Esophagus squamous epithelium (tissue), 4 donors: ENCODE measurements around the gene ETFDH.

Source experiments
- POLR2A ChIP-seq, 4 donors: fragments of 450-650 bp; IDR thresholded peaks; one replicate each; pipeline ENCODE4 v1.6.1; 2017; ENCODE audit warnings: antibody characterized with exemption in 4 of 4, mild to moderate bottlenecking in 4 of 4, moderate library complexity in 3 of 4
- TF ChIP-seq, protein P1 (sequence below), 6 experiments: fragments of 450-650 bp in 4 of 6; fragments of 200-600 bp in 2 of 6; sonication (generic) in 2 of 6; IDR thresholded peaks; one replicate each; pipeline ENCODE4 v1.5.1; 2016 to 2019; ENCODE audit warnings: antibody characterized with exemption in 6 of 6, mild to moderate bottlenecking in 4 of 6, moderate library complexity in 4 of 6

GRCh38 chr4:158666892-158667291, 5.2 kb upstream of the ETFDH start:
- no peak for TF ChIP-seq POLR2A (IDR thresholded peaks at IDR 0.05)
- TF ChIP-seq, protein P1, sequence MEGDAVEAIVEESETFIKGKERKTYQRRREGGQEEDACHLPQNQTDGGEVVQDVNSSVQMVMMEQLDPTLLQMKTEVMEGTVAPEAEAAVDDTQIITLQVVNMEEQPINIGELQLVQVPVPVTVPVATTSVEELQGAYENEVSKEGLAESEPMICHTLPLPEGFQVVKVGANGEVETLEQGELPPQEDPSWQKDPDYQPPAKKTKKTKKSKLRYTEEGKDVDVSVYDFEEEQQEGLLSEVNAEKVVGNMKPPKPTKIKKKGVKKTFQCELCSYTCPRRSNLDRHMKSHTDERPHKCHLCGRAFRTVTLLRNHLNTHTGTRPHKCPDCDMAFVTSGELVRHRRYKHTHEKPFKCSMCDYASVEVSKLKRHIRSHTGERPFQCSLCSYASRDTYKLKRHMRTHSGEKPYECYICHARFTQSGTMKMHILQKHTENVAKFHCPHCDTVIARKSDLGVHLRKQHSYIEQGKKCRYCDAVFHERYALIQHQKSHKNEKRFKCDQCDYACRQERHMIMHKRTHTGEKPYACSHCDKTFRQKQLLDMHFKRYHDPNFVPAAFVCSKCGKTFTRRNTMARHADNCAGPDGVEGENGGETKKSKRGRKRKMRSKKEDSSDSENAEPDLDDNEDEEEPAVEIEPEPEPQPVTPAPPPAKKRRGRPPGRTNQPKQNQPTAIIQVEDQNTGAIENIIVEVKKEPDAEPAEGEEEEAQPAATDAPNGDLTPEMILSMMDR (IDR thresholded peaks at IDR 0.05): no peak
